T47D (cell line): ENCODE data around the gene LHCGR.
"Not testable (repeated sequence)": the region's sequence is repeated elsewhere in the genome, so short reads cannot be mapped to it uniquely, and the experiment has no call there.

Experiments
- DNase-seq, 2 experiments: peaks; one replicate each; pipeline versions ENCODE4 v3.0.0 to v3.0.0-alpha.2; 2011 to 2012; ENCODE audit warnings: low read depth in 1 of 2, low spot score in 1 of 2
- JUND ChIP-seq: IDR thresholded peaks from 2 replicates; pipeline ENCODE4 v1.6.1; 2012; ENCODE audit warnings: low read depth
- in situ Hi-C: cut with HindIII; loops from 2 replicates; pipeline ENCODE4 v1.10.0; 2016; ENCODE audit warnings: low sequenced_read_pairs, low pct_unique_long_range_greater_than_20kb

Gene LHCGR

GRCh38 chr2:48767330-48767729 is 11.8 kb upstream of the LHCGR start:
- no peak for TF ChIP-seq JUND
- in situ Hi-C loops, result no loop called here
- DNase-seq, result no peak

- DNase-seq, result no peak
- in situ Hi-C loops, result no loop called here
- no peak for TF ChIP-seq JUND
These were observed 5.3 kb upstream of the LHCGR start for GRCh38 chr2:48760826-48761225.

GRCh38 chr2:48759682-48760081 is 4.2 kb upstream of the LHCGR start:
- DNase-seq, result no peak
- in situ Hi-C loops, result no loop called here
- no peak for TF ChIP-seq JUND

GRCh38 chr2:48756289-48756688 is 765 bp upstream of the LHCGR start:
- no peak for TF ChIP-seq JUND
- DNase-seq, result no peak
- in situ Hi-C loops, result no loop called here

GRCh38 chr2:48754874-48755273 is 650 bp downstream of the LHCGR start:
- in situ Hi-C loops, result no loop called here
- no peak for TF ChIP-seq JUND
- no peak for DNase-seq

- no peak for DNase-seq
- TF ChIP-seq JUND, result no peak
- in situ Hi-C loops, result no loop called here
These were observed 2.3 kb downstream of the LHCGR start for GRCh38 chr2:48753228-48753627.

- no peak for TF ChIP-seq JUND
- in situ Hi-C loops, result no loop called here
- DNase-seq, result no peak
These were observed 5.3 kb downstream of the LHCGR start for GRCh38 chr2:48750128-48750739.

- no peak for DNase-seq
- TF ChIP-seq JUND, result no peak
- in situ Hi-C loops, result no loop called here
These were observed 6.0 kb downstream of the LHCGR start for GRCh38 chr2:48749291-48750127.

- DNase-seq, result no peak
- TF ChIP-seq JUND, result no peak
- in situ Hi-C loops, result no loop called here
These were observed 8.2 kb downstream of the LHCGR start for GRCh38 chr2:48747319-48747718.

GRCh38 chr2:48739236-48739635 is 16.3 kb downstream of the LHCGR start:
- in situ Hi-C loops, DNase-seq: not testable (repeated sequence)

- in situ Hi-C loops, result no loop called here
These were observed 16.7 kb downstream of the LHCGR start for GRCh38 chr2:48738806-48739205.

GRCh38 chr2:48736251-48736650 is 19.3 kb downstream of the LHCGR start:
- in situ Hi-C loops, result no loop called here
- TF ChIP-seq JUND, result no peak
- DNase-seq, result no peak

More at GRCh38 chr2:48738806-48739205, 16.7 kb downstream of the LHCGR start:
- DNase-seq, result no peak
- TF ChIP-seq JUND, result no peak

- TF ChIP-seq JUND, result no peak
- peak in 1 of 2 experiments; percentile 53 for DNase-seq
- in situ Hi-C loops, result no loop called here
These were observed 20.8 kb downstream of the LHCGR start for GRCh38 chr2:48734576-48735303.
